Measurements from ENCODE around the gene BICC1.

Gene BICC1

DNA sequence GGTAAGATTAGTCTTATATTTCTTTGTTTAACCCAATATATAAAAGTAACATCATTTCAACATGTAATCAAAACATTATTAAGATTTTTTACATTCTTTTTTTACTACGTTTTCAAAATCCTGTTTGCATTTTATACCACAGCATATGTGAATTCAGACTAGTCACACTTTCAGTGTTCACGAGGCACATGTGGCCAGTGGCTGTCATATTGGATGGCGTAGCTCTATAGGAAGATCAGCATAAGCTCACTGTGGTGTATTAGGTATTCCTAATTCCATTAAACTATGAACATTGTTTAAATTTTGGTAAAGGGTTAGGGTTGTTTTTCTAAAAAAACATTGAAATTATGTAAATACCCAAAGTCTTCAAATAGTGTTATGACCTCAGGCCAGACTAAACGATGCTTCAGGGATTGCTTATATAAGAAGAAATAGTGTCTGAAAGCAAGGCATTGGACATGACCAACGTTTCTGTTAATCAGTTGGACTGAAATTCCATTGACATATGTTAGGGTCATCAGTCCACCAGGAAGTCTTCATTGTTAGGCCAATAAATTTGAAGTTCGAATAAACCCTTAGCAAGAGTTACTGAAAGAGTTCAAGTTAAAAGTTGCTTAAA is 97.0 kb downstream of the BICC1 start:
- no peak for DNase-seq

DNA sequence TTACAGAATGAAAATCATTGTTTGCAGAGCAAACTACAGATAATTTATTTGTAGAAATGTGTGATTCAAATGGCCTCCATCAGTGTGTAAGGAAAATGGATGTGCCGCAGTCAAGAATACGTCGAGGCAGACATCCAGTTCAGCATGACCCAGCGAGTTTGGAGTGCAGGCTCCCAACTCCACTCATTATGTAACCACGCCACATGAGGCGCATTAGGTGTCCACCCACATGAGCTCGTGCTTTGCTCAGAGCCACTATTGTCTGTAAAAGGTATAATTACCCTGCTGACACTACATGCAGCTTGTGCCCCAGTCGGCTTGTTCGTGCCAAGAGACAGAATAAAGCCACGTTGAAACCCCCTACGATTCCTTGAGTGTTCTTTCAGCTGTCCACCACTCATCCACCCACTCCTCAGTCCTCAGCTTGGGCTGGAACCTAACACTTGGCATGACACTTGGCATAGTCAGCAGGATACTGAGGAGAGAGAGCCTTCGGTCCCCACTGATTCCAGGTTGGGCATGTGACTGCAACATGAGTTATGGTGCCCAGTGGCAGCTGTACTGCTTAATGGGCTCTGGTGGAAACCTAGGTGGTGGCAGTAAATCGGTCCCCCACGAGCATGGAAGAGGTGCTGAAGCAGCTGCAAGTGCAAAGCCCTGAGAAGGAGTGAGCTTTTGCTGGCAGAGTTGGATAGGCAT is 102.7 kb downstream of the BICC1 start:
- DNase-seq = no peak

DNA sequence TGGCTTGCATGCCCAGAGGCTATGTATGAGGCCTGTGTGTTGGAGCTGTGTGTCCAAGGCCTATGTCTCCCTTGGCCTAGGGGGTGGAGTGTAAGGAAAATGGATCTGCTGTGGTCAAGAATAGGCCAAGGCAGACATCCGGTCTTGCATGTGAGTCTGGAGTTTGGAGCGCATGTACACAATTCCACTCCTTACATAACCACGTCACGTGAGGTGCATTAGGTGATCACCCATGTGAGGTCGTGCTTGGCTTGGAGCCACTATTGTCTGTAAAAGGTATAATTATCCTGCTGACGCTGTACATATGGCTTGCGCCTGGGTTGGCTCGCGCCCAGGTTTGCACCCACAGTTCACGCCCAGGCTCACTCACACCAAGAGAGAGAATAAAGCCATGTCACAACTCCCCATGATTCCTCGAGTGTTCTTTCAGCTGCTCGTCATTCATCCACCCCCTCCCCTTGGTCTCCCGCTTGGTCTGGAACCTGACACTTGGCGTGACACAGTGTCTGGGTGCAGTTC is 105.5 kb downstream of the BICC1 start:
- no peak for DNase-seq

DNA sequence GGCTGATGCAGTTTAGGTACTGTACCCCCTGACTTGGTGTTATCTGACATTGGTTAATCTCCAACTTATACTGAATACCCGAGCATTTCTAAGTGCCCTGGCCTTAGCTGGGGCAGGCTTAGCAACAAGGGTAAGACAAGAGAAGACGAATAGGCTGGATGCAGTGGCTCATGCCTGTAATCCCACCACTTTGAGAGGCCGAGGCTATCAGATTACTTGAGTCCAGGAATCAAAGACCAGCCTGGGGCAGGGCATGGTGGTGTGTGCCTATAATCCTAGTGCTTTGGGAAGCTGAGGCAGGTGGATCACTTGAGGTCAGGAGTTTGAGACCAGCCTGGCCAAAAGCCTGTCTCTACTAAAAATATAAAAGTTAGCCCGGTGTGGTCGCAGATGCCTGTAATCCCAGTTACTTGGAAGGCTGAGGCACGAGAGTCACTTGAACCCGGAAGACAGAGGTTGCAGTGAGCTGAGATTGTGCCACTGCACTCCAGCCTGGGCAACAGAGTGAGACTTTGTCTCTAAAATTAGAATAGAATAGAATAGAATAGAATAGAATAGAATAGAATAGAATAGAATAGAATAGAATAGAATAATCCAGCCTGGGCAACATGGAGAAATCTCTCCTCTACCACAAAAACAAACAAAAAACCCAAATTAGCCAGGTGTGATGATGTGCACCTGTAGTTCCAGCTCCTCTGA is 108.9 kb downstream of the BICC1 start:
- DNase-seq = no peak

DNA sequence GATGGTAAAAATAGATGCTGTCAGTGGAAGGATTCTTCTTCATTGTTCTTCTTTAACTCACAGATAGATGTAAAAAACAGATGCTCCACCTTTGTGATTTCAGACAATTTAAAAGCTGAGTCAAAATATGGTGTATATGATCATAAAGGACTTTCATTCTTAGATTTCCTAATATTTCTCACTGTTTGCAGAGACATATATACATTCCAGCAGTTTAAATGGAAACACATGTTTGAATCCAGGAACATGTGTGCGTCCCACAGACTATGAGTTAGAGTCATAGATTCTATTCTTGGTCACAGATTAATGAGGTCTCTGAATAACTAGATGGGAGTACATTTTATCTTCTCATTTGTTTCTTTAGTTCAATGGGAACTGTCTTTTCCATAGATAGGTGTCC is 109.6 kb downstream of the BICC1 start:
- no peak for DNase-seq

DNA sequence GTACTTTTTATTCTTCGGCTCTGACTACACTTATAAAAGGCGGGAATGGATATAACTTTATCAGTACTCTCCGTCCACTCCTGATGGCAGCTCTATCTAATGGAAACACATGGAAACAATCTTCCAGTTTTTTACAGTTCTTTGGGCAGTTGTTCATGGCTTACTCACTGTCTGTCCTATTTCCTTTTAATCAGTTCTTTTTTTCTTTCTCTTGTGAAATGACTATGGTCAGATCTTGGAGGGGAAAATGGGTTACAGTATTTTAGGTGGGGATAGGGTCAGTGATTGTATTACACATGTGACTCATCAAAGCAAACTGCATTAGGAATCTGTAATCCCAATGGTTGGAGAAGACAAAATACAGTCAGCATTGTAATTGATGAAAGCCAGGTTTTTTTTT is 112.4 kb downstream of the BICC1 start:
- DNase-seq = no peak

DNA sequence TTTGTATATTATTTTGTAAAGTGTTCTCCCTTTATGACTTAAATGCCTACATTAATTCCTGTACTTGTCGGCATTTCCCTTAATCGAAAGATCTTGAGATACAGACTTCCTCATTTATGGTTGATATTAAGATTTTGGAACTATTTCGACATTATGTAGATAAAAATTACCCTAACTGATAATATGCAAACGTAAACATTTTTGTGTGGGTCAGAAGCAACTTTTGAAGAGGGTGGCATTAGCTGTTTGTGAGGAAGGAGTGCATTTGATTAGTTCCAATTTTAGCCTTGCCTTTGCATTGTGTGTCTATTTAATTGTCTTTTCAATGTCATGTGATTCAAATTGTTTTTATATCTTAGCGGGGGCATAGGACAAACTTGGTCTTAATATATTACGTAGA is 114.7 kb downstream of the BICC1 start:
- DNase-seq = no peak

DNA sequence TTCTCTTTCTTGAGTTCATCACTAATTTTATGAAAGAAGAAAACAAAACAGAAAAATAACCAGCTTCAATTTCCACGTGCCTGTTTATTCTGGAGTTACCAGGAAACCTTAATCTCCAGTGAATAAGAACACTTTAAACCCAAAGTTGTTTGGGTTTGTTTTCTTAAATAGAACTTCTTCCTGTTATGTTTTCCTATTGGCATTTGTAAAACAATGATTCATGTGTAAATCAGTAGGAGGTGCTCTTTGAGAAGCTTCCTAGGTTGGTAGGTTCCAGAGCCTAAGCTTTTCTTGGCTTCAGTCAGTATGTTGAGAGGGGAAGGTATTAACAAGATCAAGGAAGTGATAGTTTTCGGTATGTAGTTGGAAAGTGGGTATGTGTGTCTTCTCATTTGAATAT is 119.0 kb downstream of the BICC1 start:
- DNase-seq = no peak

DNA sequence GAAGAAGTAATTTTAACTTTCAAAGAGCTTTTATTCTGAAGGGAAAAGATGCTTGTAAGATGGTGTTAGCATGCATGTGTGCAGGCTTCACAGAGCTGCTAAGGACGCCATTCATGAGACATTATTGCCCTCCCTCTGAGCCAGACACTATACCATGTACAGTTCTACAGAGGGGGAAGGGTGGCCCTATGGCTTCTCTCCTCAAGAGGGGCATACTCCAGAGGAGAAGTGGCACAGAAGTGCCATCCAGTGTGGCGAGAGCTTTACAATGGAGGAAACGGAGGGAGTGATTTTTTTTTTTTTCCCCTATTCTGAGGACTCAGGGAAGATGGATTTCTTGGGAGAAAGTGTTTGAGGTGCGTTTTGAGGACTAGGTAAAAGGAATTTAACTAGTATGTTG is 119.5 kb downstream of the BICC1 start:
- DNase-seq = no peak

DNA sequence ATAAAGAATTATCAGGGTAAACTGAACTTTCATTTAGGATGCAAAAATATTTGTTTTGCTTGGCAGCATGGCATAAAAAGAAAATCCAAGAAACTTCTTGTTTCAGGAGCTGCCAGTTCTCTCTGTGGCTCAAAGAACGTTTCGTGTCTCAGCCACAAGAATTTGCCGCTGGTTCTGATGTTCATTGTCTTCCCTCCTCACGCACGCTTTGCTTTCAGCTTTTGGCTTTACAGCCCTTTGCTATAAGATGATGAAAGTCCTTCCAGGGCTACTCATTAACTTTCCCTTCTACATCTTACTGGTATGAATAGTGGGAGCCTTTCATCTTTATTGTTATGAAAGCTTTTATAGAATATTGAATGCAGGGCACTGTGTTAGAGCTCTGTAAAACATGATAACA is 124.7 kb downstream of the BICC1 start:
- DNase-seq = no peak

DNA sequence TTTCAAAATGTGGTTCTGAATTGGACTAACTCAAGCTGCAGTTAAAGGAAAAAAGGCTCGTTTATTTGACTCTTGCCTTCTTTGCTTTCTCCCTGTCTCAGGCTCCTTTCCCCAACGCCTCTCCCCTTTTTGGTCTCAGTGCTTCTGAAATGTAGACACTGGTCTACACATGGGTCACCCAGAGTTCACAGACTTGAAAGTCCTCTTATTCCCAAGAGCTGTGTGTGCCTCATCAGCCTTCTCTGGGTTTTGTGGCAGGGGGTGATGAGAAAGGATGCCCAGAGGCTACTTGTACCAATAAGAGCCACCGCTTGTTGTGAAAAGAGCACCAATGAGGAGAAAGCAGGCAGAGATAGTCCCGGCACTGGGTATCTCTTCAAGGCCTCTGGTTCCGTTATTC is 125.7 kb downstream of the BICC1 start:
- DNase-seq = no peak

DNA sequence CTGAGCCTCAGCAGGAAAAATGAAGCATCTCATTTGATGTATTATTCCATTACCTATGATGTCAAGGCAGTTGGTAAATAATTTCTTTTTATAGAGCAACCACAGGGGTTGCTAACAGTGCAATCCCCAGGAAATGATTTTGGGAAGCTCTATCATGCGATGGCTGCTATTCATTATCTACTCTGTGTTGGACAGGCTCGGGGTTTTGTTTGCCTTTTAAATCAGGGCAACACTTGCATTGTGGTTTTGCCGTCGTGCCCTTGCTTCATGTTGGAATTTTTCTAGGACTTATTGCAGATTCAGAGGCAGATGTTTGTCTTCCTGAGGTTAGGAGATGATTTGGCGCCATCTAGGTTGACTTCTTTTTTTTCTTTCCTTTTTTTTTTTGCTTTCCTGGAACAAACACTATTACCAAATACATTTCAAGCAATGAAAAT is 128.4 kb downstream of the BICC1 start:
- no peak for DNase-seq

DNA sequence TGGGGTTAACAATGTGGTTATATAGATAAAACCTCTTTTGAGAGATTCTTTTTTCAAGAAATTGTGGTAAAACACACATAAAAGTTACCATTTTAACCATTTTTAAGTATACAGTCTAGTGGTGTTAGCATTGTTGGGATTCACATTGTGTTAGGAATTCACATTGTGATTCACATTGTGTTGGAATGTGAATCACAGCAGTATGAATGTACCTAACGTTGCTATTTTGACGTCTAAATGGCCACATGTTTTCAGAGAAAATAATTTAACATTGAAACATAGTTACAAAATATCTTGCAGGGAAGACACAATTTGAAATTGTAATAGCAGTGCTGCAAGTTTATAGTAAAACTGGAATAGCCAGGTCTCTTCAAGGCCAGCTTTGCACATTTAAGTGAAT is 129.0 kb downstream of the BICC1 start:
- no peak for DNase-seq

DNA sequence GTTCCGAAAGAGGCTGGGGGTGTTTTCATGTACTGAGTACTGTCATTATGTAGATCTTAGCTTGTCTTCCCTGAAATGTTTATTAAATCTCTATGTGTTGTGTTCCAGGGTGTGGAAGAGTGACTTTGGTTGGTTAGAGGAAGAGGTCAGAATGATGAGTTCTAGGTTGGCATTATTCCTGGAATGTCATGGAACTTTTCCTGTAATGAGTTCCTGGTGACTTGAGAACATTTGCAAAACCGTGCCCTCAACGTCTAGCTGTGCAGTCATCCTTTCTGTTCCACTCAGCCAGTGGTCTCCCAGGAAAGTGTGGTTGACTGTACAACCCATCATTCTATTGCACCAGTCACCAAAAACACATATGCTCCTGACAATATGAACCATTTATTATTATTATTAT is 129.6 kb downstream of the BICC1 start:
- no peak for DNase-seq

DNA sequence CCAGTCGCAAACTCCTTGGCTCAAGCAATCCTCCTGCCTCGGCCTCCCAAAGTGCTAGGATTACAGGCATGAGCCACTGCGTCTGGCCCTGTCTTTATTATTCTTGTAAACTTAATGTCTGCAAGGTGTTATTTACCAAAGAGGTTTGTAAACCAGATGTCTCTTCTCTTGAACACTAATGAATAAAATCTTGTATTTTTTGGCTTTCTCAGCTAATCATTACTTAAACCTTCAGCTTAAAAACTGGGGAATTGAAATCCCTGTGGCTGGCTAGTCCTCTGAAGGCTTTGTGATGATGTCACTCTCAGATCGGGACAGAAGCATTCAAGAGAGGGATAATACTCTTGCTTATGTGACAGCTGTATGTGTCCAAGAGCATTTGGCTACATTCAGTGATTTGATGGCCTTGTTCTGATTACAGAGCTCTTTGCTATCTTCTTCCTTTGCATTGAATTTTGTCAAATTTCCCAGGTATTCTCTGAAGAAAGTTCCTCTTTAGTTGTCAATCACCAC is 130.3 kb downstream of the BICC1 start:
- DNase-seq = no peak

DNA sequence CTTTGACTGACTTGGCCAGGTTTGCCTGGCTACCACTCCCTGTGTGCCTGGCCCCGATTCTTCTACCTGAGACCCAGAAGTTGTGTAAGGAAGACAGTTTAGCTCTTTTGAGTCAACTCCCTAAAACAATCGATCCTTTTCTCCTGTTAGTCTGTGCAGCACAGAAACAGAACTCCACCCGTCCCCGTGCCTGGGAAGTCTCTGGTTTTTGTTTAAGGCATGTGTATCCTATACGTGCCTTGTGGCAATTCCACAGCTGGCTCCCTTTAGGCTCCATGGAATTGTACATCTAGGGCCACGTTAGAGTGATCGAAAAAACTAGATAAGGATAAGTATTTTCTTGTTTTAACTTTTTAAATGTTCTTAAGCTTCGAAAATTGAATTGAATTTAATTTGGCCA is 131.6 kb downstream of the BICC1 start:
- DNase-seq = no peak

DNA sequence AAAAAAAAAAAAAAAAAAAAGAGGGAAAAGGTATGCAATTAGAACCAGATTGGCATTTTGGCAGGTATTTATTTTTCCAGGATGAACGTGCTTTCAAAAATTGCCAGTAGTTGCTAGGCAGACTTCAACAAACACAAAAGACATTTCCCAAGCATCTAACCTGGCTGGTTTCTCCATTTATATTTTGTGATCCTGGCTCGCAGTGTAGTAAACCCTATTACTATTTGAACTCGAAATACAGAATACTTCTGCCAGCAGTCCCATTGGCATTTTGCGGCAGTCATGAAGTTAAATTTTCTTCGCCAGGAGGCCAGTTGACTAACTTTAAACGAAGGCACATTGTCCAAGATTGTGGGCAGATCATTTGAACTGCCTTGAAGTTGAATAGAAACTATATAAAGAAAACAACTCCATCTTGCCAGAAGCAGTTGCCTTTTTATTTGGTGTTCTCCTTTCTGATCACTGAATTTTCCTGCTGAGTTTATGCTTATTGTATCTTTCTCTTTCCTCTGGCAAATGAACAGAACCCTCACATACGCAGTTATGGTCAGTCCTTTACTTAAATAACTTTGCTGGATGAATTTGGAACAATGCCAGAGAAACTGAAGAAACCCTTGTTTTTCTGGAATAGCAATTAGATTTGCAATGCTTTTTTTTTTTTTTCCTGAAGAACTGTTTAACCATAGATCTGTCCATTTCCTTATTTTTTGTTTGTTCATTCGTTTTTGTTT is 132.9 kb downstream of the BICC1 start:
- DNase-seq = no peak

DNA sequence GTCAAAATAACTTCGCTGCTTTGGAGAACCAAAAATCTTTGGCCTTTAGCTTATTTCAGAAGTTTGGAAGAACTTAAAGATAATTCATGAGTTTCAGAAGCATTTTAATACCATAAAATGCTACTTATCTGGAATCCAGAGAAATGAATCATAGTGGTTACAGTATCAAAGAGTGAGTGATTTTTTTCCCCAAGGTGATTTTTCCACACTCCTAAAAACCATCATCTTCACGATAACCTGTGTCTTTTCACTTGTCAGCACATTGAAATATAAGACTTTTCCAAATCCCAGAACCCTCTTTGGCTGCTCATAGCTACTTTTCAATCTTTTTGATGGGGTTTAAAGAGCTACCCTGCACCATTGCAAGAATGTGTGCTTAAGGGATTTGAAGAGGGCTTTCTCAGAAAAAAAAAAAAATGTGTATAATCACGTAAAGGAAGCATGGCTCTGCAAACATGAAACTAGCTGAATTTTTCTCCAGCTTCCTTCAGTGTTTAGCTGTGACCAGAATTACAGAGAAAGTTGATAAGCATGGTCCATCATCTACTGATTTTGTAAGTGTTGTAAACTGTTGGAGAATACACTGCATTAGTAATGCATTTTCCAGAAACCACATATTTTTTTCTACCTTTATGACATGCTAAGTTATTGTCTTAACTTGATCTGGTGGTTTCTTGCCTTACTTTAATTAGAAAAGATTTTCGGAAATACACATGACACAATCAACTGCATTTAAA is 134.9 kb downstream of the BICC1 start:
- DNase-seq = no peak

DNA sequence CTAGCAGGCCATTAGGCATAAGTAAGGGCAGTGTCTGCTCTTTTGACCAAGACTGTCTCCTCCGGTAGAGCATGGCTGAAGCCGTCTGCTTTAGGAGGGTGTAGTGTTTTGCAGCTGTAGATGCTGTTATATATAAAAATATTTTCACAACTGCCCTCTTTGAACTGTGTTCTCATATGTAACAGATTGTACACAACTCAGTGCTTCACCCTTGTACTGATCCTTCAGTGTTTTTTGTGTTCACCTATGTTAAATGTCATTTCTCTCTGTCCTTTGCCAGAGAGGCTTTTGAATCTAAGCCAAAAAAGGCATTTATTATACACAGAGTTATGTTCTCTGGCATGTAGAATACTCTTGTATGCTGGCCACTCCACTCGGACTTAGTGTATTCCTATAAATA is 135.5 kb downstream of the BICC1 start:
- no peak for DNase-seq

DNA sequence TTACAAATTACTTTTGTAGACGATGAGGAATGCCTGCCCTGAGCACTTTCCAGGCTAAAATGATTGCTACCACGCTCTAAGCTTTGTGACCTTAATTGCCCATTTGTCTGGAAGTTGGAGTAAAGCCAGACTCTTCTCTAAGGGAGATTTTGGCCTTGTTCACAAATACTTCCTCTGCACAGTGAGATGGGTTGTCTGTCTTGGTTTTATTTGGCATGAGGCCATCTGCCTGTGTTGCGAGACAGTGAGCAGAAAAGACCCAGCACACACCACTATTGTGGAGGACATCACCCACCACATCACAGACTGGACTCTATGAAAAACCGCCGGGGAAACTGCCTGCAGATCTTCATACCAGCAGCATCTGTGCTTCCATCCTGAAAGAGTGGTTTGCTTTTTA is 138.4 kb downstream of the BICC1 start:
- DNase-seq = peak; percentile 14

DNA sequence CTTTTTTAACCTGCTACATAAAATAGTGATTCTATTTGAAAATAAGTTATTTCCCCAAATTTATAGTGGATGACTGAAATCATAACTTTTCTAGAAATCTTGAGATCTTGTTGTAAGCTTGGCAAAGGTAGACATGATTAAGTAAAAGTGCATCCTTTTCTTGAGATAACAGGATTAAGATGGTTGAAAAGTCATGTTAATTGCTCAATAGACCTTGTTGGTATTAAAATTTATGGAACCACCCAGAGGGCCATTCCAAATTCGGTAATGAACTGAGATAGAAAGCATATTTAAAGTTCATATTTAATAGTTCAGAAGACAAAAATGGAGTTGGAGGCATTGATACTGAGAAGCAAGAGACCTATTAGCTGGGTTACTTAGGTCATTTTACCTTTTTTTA is 139.1 kb downstream of the BICC1 start:
- no peak for DNase-seq

DNA sequence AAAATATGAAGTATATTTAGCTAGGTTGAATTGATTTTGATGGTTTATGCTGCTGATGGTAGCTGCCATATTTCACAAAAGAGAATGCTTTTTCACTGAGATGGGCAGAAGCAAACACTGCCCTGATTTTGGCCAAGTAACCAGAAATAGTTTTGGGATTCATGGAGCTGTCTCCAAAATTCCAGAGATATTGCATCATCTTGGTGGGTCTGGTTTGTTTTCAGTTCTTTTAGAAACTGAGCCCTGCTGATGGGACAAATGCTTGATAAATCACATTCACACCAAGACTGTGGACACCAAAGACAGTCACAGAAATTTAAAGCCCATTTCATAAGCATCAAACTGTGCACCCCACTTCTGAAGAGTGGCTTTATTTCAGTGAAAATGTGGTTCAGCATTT is 140.5 kb downstream of the BICC1 start:
- no peak for DNase-seq
